ENCODE data around the gene KRTAP12-1.
A peak's percentile ranks its signal among the peaks of the same experiment; 100 is the strongest.

KRTAP12-1 gene

GRCh38 chr21:44681861-44682579 lies at the start of gene KRTAP12-1:
KRTAP12-1 (minus strand) TSS chr21:44682163; CDS start chr21:44682123, 40 bp downstream.
- no peak for DNase-seq

DNA sequence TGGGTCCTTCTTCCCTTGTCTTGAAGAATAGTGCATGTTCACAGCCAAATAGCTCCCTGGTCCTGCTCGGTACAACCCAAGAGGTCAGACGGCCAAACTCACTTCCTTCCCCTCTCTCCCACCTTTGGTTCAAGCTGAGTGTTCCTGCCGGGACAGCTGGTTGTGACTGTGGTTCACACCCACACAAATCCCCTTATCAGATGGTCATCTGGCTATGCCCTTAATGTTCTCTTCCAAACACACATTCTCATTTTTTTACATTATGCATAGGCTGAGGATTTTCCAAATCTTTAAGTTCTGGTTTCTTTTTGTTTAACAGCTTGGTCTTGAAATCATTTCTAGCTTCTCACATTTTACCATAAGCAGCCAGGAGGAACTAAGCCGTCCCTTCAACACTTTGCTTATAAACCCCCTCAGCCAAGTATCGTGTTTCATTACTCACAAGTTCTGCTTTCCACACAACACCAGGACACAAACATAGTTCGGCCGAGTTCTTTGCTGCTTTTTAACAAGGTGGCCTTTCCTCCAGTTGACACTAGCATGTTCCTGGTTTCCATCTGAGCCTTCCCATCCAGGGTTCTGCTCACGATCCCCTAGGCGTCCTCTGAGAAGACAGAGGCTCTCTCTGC lies 49.1 kb upstream of the KRTAP12-1 start:
- DNase-seq: no peak

DNA sequence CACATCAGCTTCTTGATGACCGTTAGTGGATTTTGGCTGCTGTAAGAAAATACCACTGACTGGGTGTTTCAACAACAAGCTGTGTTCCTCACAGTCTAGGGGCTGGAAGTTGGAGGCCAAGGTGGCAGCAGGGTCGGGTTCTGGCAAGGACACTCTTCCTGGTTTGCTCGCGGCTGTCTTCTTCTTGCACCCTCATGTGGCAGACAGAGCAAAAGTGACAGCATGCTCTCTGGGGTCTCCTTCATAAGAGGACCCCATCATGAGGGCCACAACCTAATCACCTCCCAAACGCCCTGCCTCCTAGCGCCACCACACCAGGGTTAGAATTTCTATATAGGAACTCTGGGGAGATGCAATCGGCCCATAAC lies 48.0 kb upstream of the KRTAP12-1 start:
- DNase-seq: no peak

- no peak for DNase-seq
Observed at GRCh38 chr21:44729336-44730027, 47.5 kb upstream of the KRTAP12-1 start.

DNA sequence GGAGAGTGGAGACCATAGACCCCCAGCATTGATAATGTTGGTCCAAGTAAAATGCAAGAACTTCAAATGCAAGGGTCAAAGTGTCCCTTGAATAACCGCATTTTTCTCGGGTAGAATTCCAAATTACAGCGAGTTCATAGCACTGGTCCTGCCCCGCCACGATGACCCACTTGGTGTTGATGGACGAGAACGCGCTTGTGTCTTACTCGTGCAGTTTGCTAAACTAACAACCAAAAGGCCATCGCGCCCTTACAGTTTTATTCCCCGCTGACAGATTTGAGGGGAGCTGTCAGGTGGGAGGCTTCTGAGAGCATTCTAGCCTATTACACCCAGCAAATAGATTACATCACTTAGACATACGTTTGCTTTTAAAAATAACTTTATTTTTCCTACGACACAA lies 46.8 kb upstream of the KRTAP12-1 start:
- no peak for DNase-seq

- no peak for DNase-seq
Observed at GRCh38 chr21:44727757-44728156, 45.8 kb upstream of the KRTAP12-1 start.

GRCh38 chr21:44727321-44727720 lies 45.4 kb upstream of the KRTAP12-1 start:
- no peak for DNase-seq

DNA sequence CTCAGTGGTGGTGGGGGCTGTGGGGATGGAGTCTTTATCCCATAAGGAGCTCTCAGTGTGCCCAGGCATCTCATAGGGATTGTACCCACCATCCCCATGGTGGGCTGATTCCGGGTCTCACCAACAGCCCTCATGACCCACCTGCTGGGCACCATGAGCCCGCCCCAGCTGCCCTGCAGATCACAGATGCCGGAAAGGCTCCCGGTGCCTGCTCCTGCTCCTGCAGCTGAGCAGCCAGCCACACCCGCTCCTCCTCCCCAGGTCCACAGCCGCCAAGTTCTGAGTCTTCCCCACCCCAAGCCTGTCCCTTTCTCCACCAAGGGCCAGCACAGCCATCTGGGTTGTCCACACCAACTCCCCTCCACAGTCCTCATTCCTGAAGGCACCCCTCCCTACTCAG lies 44.9 kb upstream of the KRTAP12-1 start:
- DNase-seq: no peak

DNA sequence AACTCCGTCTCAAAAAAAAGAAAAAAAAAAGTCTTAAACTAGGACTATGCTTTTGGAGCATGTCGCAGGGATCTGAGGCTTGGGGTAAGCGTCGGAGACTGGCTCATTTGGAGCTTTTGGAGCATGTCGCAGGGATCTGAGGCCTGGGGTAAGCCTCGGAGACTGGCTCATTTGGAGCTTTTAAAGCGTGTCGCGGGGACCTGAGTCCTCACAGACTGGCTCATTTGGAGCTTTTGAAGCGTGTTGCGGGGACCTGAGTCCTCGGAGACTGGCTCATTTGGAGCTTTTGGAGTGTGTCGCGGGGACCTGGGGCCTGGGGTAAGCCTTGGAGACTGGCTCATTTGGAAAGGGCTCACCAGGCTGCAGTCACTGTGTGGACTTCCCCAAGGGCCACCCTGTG lies 43.0 kb upstream of the KRTAP12-1 start:
- DNase-seq: no peak

DNA sequence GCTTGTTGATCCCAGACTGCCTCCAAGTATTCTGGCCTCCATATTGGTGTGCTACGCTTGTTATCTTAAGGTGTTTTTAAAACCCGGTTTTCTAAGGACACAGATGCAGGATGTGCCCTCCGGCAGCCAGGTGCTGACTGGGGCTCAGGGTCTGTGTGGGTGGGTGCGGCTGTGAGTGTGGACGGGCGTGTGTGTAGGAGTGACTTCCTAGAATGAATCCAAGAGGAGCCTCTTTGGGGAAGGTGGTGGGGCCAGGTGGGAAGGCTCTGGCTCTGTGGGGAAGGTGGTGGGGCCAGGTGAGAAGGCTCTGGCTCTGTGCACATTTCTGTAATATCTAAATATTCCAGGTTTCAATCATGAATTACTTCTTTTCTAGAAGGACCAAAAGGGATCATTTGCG lies 42.2 kb upstream of the KRTAP12-1 start:
- no peak for DNase-seq

DNA sequence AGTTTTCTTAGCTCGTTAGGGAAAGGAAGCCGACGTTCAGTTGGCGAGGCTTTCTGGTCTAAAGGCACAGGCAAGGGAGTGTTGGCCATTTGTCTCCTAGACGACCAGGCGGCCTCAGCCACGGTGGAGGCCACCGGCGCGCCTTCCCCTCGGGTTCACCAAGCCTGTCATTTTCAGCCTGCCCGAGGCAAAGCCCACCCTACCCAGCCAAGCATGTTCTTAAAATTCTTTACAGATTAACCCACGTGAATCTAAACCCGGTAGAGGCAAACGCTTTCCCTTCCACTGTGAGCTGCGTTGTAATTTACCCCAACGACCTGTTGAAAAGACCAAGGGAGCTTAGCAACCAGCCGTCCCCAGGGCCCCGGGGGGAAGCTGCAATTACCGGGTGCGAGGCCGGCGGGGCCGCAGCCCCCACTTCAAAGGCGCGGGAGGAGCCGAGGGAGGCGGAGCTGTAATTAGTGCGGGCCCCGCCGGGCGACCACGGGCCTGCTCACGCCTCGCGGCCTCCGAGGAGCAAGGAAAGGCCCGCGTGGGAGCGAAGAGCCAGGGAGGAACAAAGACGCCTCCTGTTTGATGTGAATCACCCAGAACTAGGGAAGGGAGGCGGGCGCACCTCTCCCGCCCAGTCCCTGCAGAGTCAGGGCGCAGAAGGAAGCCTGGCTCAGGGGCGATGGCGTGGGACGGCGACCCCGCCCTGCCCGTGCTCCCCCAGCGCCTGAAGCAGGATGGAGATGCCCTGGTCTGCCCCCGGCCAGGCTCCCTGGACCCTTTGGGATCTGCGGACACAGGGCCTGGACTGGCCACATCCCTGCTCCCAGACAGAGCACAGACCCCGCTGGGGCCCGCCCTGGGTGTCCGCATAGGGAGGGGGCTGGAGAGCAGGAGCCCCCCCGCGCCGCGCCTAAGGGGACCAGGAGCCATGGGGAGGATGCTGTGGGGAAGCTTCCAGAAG lies 41.5 kb upstream of the KRTAP12-1 start:
- DNase-seq: peak in 1 of 2 donors; percentile 27

GRCh38 chr21:44722731-44723130 lies 40.8 kb upstream of the KRTAP12-1 start:
- no peak for DNase-seq

GRCh38 chr21:44720170-44720569 lies 38.2 kb upstream of the KRTAP12-1 start:
- DNase-seq: no peak

DNA sequence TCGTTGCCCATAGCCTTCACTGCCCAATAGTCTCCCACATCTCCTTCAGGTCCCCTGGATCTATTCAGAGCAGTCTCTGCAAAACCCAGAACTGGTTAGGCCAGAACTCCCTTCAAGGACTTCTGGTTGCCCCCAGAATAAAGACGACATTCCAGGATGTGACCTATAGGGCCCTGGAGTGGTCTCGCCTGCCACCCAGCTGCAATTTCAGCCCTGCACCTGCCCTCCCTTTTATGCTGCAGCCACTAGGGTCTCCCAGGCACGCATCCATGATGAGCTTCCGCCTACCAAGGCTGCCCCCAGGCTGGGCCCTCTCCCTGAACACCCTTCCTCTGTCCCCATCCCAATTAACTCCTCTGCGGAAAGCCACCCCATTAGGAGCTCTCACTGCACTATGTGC lies 36.6 kb upstream of the KRTAP12-1 start:
- no peak for DNase-seq

DNA sequence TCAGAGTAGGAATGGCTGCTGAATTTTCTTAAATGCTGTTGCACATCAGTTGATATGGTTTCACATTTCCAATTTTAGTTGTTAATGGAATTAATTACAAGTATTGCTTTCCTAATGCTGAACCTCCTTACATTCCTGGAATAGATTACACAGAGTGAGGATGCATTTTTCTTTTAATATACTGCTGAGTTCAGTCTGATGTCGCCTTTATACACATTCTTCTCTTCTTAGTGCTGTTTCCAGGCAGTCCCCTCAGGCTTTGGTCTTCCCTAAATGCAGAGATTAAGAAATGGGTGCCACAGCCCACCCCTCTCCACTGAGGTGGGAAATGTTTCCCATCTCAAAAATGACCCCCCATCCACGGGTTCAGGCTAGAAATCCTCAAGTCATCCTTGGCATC lies 36.1 kb upstream of the KRTAP12-1 start:
- no peak for DNase-seq

GRCh38 chr21:44716984-44717383 lies 35.0 kb upstream of the KRTAP12-1 start:
- DNase-seq: no peak

- no peak for DNase-seq
Observed at GRCh38 chr21:44714905-44715304, 32.9 kb upstream of the KRTAP12-1 start.

GRCh38 chr21:44713846-44714245 lies 31.9 kb upstream of the KRTAP12-1 start:
- no peak for DNase-seq

- no peak for DNase-seq
Observed at GRCh38 chr21:44713130-44713529, 31.2 kb upstream of the KRTAP12-1 start.

DNA sequence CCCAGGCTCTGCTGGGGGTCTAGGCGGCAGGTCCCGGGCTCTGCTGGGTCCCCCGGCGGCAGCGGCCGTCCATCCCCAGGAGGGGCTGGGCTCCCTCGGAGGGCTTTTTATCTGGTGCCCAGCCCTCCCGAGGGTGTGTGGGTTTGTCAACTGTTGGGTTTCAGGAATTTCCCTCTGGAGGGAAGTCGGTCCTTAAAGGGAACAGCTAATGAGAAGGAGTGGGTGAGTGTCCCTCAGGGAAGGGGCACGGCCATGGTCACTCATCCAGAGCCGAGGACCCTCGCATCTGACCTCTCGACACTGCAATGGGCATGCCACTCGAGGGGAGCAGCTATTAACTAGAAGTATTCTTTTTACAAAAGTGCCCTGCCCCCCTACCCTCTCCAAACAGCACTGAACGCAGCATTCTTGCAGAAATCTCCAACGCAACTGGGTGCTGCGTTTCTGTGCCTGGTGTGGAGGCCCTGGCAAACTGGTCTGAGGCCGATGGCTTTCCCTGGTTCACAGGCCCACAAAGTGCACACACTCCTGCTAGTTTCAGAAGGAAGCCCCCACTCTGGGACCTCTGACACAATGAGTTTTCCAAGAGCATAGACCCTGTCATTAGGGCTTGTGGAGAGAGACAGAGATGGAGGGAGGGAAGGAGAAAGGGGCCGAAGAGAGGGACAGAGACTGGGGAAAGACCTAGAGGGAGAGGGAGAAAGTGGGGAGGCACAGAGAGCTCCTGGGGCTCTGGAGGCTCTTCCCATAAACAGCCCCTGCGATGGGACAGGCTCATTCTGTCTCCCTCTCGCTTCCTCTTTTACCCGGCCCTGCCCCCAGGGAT lies 30.5 kb upstream of the KRTAP12-1 start:
- no peak for DNase-seq

GRCh38 chr21:44711327-44712202 lies 29.6 kb upstream of the KRTAP12-1 start, which contains the start of gene TSPEAR:
TSPEAR (minus strand) TSS chr21:44711572; CDS start chr21:44711514, 58 bp downstream.
- DNase-seq: no peak
